CD4-positive, alpha-beta T cell treated with Interleukin-6 at 100 ng/mL for 8 hours (primary cell): ENCODE measurements around the gene MOV10.
A peak's percentile ranks its signal among the peaks of the same experiment; 100 is the strongest.
"Not testable (repeated sequence)": the region's sequence is repeated elsewhere in the genome, so short reads cannot be mapped to it uniquely, and the experiment has no call there.

ENCODE experiments used
- DNase-seq: peaks from one replicate; pipeline ENCODE4 v3.0.0-alpha.2; 2020; ENCODE audit warnings: mixed read lengths, low spot score

MOV10 gene

DNA sequence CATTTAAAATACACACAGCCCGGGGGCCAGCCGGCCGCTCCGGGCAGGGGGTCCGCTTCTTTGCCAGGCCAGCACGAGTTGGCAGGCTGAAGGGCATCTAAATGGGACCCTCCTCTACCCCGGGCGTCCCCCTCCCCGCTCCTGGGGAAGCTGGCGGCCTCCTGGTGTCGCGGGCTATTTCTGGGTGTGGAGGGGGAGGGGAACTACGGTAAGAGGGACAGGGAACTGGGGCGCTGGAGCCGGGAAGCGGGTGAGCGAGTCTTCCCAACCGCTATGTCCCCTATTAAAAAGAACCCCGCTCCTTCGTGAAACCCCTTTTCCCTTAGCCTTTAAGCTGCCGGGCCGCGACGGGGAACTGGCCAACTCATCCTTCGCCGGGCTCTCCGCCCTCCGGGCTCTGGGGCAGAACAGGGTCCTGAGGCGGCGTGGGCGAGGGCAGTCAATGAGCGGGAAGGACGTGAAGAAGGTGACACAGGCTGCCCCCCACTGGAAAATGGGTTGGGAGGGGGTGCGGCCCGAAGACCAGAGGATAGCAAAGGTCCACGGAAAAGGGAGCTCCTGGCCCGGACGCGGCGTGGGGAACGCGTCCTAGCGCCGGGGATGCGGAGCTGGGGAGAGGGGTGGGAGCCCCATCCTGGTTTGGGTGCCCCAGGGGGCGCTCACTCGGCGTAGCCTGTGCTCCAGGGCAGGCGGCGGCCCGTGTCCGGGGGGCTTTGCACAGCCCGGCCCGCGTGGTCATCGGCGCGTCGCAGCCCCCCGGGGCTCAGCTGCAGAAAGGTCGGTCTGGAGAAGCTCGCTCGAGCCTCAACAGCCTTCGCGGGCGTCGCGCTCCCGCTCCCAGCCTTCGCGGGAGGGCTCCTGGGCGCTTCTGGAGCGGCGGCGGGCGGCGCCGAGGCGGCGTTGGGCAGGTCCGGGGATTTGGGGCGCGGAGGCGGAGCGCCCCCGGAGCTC is 40.1 kb downstream of the MOV10 start:
- DNase-seq = no peak

- peak; percentile 98 for DNase-seq
Observed at GRCh38 chr1:112715264-112716053, 41.0 kb downstream of the MOV10 start, which contains the start of gene PPM1J. Gene PPM1J (minus strand): TSS chr1:112715332. CDS start chr1:112715301, 31 bp downstream.

DNA sequence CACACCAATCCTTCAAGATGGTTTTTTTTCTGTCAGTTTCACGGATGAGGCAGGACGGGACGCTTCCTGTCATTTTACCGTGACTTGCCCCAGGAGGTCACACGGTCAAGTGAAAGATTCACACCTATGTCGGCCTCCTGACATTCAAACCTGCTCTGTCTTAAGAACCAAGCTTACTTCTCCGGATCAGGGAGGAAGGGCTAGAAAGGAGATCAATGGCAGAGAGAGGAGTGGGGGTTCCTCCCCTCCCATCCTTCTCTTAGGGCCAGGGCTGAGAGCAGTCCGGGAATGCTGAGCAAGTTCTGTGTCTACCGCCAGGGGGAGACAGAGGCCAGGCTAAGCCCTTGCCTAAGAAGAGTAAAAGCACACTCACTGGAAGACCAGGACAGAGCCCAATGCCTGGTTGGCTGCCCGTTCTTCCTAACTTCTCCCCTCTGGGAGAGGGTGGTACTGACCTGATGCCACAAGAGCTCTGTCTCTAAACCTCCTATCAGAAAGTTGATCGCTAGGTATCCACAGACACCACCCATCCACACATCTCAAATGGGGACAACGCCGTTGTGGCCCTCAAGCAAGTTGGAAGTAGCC is 41.8 kb downstream of the MOV10 start:
- peak; percentile 77 for DNase-seq

GRCh38 chr1:112717263-112717873 is 42.9 kb downstream of the MOV10 start:
- DNase-seq = no peak

DNA sequence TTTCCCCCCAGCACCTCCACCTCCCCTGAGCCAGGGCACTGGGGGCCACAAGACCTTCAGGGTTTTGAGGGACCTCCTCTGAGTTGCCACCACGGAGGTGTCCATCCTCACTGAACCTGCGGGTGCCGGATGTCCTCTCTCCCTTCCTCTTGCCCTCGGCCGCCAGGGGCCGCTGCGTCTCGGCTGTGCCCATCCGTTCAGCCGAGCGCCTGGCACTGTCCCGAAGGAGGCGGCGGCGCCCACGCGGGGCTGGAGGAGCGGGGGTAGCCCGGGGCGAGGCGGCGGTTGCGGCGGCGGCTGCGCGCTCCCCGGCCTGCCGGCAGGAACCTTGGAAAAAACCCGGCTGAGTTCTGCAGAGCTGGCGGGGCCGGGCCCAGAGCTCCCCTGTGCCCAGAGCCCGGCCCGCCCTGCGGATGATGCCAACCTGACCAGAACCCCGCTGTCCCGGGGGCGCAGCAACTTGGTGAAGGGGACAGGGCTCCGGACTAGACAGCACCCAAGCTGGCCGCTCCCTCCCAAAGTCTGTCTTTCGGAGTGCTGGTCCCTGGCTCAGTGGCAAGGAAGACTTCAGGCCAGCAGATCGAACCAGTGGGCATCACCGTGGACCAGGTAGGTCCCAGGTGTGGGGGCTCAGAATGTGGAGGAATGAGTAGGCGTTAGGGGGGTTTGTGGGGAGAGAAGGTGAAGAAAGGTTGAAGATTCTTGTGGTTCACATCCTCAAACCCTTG is 44.4 kb downstream of the MOV10 start:
- peak; percentile 70 for DNase-seq

DNA sequence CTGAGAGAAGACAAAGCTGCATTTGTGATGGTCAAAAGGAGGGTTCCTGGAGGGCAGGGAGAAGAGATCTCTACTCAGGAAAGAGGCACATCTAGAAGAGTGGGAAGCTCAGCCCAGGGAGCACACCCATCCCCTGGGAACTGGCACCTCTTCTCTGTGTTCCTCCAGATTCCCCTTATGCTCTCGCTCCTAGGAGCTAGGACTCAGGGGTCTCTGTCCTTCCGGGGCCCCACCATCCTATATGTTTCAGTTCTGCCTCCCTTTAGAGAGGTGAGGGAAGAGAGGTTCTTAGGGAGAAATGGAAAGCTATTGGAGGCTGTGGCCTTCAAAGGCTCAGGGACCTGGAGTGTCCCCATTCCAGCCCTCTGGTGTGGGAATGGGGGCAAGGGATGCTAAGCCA is 45.2 kb downstream of the MOV10 start:
- DNase-seq = no peak

GRCh38 chr1:112720800-112721199 is 46.3 kb downstream of the MOV10 start:
- no peak for DNase-seq

DNA sequence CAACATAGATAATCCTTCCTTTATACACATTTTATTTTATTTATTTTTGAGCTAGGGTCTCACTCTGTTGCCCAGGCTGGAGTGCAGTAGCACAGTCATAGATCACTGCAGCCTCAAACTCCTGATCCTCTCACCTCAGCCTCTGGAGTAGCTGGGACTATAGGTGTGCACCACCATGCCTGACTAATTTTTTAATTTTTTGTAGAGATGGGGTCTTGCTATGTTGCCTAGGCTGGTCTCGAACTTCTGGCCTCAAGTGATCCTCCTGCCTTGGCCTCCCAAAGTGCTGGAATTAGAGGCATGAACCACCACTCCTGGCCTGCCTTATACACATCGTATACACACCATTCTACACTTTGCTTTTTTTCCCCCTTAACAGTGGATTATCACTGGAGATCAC is 46.8 kb downstream of the MOV10 start:
- DNase-seq = not testable (repeated sequence)

DNA sequence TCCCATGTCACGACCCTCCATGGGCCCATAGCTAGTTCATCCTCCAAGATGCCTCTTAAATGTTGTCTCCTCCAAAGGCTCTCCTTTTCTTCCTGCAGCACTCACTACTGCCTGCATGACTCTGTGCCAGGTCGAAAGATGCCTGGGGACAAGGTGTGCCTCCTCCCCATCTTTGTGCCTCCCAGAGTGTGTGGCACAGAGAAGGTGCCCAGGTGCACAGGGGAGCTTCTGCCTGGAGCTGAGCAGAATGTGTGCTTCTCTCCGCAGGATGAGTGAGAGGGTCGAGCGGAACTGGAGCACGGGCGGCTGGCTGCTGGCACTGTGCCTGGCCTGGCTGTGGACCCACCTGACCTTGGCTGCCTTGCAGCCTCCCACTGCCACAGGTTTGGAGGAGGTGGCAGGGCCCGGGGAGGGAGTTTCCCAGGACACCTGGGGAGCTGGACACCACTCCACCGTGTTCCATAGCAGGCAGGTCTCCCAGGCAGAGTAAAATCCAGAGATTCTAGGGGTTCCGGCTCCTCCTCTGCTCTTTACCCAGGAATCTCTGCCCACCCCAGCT is 47.6 kb downstream of the MOV10 start:
- no peak for DNase-seq

DNA sequence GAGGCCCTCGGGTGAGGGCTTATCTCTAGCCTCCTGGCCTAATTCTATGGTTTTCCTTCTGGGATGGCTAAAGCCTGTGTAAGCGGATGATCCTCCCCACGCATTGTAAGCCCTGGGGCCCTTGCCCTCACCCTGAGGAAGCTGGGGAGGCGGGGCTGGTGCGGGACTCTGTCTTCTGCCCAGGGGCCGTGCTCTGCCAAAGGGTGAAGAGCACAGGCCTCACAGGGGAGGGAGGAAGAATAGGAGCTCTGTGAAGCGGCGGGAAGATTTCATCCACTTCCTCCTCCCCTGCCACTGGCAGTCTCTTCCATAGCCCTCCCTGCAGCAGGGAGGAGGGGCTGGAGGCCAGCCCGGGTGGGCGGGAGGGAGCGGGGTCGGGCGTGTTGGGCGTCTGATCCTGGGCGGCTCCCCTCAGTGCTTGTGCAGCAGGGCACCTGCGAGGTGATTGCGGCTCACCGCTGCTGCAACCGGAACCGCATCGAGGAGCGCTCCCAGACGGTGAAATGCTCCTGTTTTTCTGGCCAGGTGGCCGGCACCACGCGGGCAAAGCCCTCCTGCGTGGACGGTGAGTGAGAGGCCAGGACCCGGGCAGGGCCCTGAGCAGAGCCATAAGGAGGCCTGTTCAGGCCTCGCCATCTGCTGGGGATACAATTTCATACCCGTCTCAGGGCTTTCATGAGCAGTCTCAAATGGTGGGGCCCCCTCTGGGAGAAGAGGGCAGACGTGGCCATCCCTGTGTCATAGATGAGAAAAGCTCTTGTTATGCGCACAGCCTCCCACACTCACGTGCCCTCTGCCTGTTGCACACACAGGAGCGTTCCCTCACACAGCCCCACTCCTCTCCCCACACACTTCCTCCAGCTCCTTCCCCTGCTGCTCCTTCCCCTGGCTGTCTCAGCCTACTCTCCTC is 48.4 kb downstream of the MOV10 start:
- no peak for DNase-seq

GRCh38 chr1:112723511-112723839 is 49.0 kb downstream of the MOV10 start:
- DNase-seq = no peak

DNA sequence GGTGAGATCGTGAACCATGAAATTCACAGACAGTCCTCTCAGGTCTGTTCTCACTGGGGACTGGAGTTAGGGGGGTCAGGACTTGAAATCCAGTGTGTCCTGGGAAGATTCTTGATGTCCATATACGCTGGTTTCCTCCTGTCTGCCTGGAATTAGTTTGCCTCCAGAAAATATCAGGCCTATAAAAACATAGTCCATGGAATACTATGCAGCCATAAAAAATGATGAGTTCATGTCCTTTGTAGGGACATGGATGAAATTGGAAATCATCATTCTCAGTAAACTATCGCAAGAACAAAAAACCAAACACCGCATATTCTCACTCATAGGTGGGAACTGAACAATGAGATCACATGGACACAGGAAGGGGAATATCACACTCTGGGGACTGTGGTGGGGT is 49.8 kb downstream of the MOV10 start:
- DNase-seq = not testable (repeated sequence)

- DNase-seq = no peak
Observed at GRCh38 chr1:112727716-112728115, 53.3 kb downstream of the MOV10 start.

- not testable (repeated sequence) for DNase-seq
Observed at GRCh38 chr1:112728306-112728971, 54.0 kb downstream of the MOV10 start.

GRCh38 chr1:112729011-112729410 is 54.6 kb downstream of the MOV10 start:
- not testable (repeated sequence) for DNase-seq

GRCh38 chr1:112729909-112730308 is 55.5 kb downstream of the MOV10 start:
- no peak for DNase-seq

DNA sequence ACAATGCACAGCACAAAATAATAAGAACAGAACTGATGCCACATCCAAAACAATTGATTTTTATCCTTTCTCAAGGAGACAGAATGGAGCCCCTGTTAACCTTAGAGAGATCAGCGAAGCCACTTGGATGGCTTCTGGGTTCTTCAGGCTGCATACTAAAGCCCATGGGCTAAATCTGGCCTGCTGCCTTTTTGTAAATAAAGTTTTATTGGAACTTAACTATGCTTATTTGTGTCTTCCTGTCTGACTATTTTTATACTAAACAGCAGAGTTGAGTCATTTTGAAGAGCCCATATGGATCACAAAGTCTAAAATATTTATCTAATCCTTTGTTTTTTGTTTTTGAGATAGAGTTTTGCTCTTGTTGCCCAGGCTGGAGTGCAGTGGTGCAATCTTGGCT is 57.0 kb downstream of the MOV10 start:
- no peak for DNase-seq

- DNase-seq = no peak
Observed at GRCh38 chr1:112735752-112736151, 61.3 kb downstream of the MOV10 start.

DNA sequence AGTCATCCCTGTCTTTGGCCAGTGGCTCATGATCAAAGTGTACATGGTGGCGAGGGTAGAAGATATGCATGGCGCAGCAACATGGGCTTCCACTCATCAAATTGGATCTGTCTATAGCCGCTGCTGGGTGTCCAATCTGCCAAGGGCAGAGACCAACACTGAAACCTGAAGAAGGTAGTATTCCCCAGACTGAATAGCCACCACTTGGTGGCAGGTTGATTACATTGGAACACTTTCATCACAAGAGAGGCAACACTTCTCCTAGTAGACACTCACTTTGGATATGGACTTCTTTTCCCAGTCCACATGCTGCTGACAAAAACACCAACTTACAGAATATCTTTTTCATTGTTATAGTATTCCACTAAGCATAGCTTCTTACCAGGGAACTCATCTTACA is 63.1 kb downstream of the MOV10 start:
- DNase-seq = no peak
